ENCODE measurements around the gene DNAH3.

Gene DNAH3

DNA sequence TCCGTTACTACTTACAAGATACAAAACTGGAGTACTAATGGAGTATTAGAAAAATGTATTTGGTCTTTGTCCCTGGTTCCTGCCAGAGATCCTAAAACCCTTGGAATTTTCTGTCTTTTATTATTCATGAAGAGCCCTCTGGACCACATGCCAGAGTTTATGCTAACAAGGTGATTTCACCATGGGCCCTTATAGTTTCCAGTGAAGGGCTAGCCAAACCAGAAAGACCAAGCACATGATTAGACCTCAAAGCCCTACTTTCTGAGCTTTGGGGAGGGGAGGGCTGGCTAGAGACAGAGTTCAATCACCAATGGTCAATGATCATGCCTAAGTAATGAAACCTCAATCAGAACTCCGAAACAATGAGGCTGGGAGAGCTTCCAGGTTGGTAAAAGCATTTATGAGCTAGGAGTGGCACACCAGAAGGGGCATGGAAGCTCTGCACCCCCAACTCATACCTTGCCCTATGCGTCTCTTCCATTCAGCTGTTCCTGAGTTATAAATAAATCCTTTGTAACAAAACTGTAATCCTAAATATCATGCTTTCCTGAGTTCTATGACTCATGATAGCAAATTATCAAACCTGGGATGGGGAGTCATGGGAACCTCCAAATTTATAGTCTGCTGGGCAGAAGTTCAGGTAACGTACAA is 260.9 kb downstream of the DNAH3 start:
- H3K27ac Mint-ChIP-seq = no peak overlapping the region
- no peaks in the 10 kb centered on the region for H3K27me3 Mint-ChIP-seq (ENCODE audit: low read depth)
- H3K36me3 Mint-ChIP-seq (ENCODE audit: low read depth) = peaks cover 24% of the 10 kb centered on the region
- H3K4me1 Mint-ChIP-seq (ENCODE audit: low read depth) = peaks cover 19% of the 10 kb centered on the region
- H3K4me3 Mint-ChIP-seq = no peak overlapping the region
- H3K9me3 Mint-ChIP-seq = no peaks in the 10 kb centered on the region

DNA sequence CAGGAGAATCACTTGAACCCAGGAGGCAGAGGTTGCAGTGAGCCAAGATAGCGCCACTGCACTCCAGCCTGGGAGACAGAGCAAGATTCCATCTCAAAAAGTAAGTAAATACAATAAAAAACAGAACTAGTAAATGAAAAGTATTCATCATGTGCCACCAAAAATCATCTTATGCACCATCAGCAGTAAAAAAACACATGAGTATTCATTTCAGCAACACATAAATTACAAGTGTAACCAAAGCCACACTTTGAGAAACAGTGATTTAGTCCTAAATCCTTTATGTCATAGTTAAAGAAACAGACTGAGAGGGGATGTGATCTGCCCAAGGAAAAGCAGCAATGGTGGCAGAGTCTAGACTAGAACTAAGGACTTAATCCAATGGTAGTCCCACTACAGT is 263.4 kb downstream of the DNAH3 start:
- Mint-ChIP-seq H3K9me3 (no peaks in the 10 kb centered on the region), H3K27me3 (ENCODE audit: low read depth) (no peaks in the 10 kb centered on the region), H3K4me1 (ENCODE audit: low read depth) (peaks cover 25% of the 10 kb centered on the region), H3K36me3 (ENCODE audit: low read depth) (peaks cover 32% of the 10 kb centered on the region), H3K27ac (no peak overlapping the region), H3K4me3 (no peak overlapping the region)

DNA sequence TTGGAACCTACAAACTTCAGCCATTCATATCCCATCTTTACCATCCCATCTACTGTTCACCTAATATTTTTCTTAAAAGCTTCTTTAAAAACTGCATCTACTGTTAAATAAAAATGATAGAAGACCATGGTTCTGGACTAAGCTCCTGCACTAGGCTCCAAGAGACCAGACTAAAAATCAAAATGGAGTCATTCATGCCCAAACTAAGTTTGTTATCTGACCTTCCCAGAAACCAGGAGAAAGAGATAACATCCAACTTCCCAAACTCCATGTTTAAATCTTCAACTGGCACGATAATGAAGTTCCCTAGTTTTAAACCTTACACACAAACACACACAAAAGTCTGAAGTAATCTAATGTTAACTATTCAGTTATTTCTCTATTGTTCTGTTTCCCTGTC is 264.3 kb downstream of the DNAH3 start:
- no peaks in the 10 kb centered on the region for H3K27me3 Mint-ChIP-seq (ENCODE audit: low read depth)
- peaks cover 28% of the 10 kb centered on the region for H3K36me3 Mint-ChIP-seq (ENCODE audit: low read depth)
- H3K4me1 Mint-ChIP-seq (ENCODE audit: low read depth) = peaks cover 23% of the 10 kb centered on the region
- no peaks in the 10 kb centered on the region for H3K9me3 Mint-ChIP-seq
- no peak overlapping the region for H3K4me3 Mint-ChIP-seq
- no peak overlapping the region for H3K27ac Mint-ChIP-seq

DNA sequence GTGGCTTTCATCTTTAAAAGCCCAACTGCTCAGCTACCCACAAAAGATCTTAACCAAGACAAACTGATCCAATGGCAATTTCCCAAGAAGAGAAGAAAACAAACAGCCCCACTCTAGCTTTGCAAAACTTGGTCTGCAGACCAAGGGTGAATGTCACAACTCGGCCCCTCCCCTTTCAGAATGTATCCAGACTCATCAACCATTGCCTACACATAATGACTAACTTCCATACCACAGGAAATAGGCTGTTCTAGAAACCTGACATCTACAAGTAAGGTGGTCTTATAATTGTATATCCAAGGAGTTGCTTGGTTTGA is 266.4 kb downstream of the DNAH3 start:
- no peaks in the 10 kb centered on the region for H3K27me3 Mint-ChIP-seq (ENCODE audit: low read depth)
- no peak overlapping the region for H3K4me3 Mint-ChIP-seq
- peaks cover 28% of the 10 kb centered on the region for H3K36me3 Mint-ChIP-seq (ENCODE audit: low read depth)
- H3K9me3 Mint-ChIP-seq = no peaks in the 10 kb centered on the region
- peak overlapping the region; percentile 22 for H3K27ac Mint-ChIP-seq
- peaks cover 28% of the 10 kb centered on the region for H3K4me1 Mint-ChIP-seq (ENCODE audit: low read depth)

DNA sequence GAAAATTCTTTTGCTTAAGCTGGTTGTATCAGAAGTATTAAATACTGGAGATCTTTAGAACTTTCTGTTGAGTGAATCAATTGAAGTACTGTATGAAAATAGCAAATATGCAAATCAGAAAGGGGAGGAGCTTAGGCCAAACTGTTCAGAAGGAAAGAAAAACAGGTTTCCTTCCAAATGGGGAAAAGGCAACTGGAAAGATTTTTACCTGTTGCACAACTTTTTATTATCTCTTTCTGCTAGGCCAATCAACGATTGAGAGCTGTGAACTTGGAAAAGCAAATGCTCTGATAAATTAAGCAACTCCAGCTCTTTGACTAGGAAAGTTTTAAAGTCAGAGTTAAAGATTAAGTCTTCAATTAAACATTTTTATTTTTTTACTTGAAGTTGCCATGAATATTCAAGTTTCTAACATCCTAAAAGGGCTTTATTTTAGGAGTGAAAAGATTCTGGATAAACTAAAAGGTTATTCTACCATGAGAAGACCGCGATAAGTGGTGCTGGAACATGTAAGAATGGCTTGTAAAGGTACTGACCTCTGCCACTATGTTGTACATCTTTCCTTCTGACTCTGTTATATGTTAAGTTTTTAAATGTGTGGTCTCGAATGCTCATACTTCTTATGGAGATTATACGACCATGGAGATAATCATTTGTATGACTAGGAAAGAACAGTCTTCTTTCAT is 266.9 kb downstream of the DNAH3 start:
- Mint-ChIP-seq H3K27ac (peak overlapping the region; percentile 22), H3K4me3 (no peak overlapping the region), H3K4me1 (ENCODE audit: low read depth) (peaks cover 31% of the 10 kb centered on the region)

More for the DNA sequence above, 266.9 kb downstream of the DNAH3 start:
- no peaks in the 10 kb centered on the region for H3K9me3 Mint-ChIP-seq
- peaks cover 29% of the 10 kb centered on the region for H3K36me3 Mint-ChIP-seq (ENCODE audit: low read depth)
- H3K27me3 Mint-ChIP-seq (ENCODE audit: low read depth) = no peaks in the 10 kb centered on the region
